ENCODE results near the gene AK3. TPM values are rescaled to one million over a fixed set of nuclear protein-coding genes. Genes with fewer than 3 reads are reported as not detected.
"Not testable (repeated sequence)": the region's sequence is repeated elsewhere in the genome, so short reads cannot be mapped to it uniquely, and the experiment has no call there.

Gene AK3
- polyA plus RNA-seq, 2 donors, result 36.0 to 39.0 TPM

DNA sequence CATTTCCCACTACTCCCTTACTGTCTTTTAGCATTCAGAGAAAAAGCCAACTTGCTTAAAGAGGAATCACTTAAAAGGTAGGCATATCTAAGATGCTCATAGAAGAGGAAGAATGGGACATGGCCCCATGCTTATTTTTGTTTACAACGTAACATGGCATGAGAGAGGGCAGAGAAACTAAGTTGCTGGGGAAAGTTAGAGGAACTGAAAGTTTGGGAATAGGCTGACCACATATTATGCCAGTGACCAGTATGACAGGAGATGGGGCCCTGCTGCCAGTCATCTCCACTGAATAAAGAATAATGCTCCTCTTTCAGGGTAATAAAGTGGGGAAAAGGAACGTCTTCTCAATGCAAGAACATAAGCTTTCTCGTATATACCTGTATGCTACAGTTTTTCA, 77.0 kb downstream of the AK3 start:
- 61 to 65% methylated on average over 3 of the region's 3 CpGs for WGBS, 2 donors
- Histone ChIP-seq H3K4me1 (ENCODE audit: control insufficient read depth in 2 of 2, insufficient read depth in 2 of 2, low read length in 1 of 2) (peaks cover 0 to 7% of the 10 kb centered on the region in 2 donors), H3K4me3 (ENCODE audit: low read depth in 1 of 2, low read length in 2 of 2) (peak overlapping the region in 1 of 2 donors; percentile 11), H3K36me3 (ENCODE audit: control insufficient read depth in 2 of 2, insufficient read depth in 2 of 2, low read length in 1 of 2) (no peaks in the 10 kb centered on the region), H3K9me3 (ENCODE audit: control insufficient read depth in 2 of 2, insufficient read depth in 1 of 2, low read depth in 1 of 2, low read length in 1 of 2) (no peaks in the 10 kb centered on the region), H3K27ac (ENCODE audit: low read depth in 2 of 2, low read length in 1 of 2) (no peak overlapping the region), H3K27me3 (ENCODE audit: control insufficient read depth in 1 of 2, insufficient read depth in 2 of 2, low read length in 2 of 2) (no peaks in the 10 kb centered on the region)

DNA sequence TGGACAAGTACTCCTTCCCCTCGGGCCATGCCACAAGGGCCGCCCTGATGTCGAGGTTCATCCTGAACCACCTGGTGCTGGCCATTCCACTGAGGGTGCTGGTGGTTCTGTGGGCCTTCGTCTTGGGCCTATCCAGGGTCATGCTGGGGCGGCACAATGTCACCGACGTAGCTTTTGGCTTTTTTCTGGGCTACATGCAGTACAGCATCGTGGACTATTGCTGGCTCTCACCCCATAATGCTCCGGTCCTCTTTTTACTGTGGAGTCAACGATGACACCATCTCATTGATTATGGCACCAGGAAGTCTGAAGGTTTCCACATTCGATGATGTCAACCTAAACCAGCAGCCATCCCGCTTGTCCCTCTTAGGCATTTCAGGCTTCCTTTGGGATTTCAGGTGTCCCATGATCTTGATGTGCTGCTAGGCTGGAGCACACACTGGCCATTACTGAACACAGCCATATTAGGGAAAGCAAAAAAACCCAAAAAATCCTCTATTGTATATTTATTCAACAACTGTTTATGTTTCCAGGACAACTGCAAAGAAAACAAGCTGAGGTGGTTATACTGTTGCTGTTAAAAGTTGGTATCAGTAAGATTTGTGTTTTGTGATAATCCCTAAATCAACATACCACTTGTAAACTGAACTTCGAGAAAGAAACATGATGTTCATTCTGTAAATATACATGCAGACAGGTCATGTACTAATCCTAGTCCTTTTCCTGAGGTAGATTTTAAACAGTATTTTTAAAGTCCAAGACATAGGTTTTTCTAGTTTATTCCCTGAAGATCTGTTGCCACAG, 77.8 kb downstream of the AK3 start:
- peak overlapping the region; percentile 91 to 92 for H3K27ac ChIP-seq (ENCODE audit: low read depth in 2 of 2, low read length in 1 of 2)
- H3K9me3 ChIP-seq (ENCODE audit: control insufficient read depth in 2 of 2, insufficient read depth in 1 of 2, low read depth in 1 of 2, low read length in 1 of 2), result no peaks in the 10 kb centered on the region
- peak overlapping the region; percentile 95 for H3K4me3 ChIP-seq (ENCODE audit: low read depth in 1 of 2, low read length in 2 of 2)
- peaks cover 0 to 7% of the 10 kb centered on the region in 2 donors for H3K4me1 ChIP-seq (ENCODE audit: control insufficient read depth in 2 of 2, insufficient read depth in 2 of 2, low read length in 1 of 2)
- H3K36me3 ChIP-seq (ENCODE audit: control insufficient read depth in 2 of 2, insufficient read depth in 2 of 2, low read length in 1 of 2), result no peaks in the 10 kb centered on the region
- WGBS, 2 donors, result 32 to 37% methylated on average over 13 of the region's 13 CpGs
- H3K27me3 ChIP-seq (ENCODE audit: control insufficient read depth in 1 of 2, insufficient read depth in 2 of 2, low read length in 2 of 2), result no peaks in the 10 kb centered on the region

GRCh38 chr9:4662108-4662988, 78.7 kb downstream of the AK3 start, which contains the start of gene PLPP6:
PLPP6 (plus strand) TSS chr9:4662294; CDS start chr9:4662376, 82 bp downstream.
- H3K9me3 ChIP-seq (ENCODE audit: control insufficient read depth in 2 of 2, insufficient read depth in 1 of 2, low read depth in 1 of 2, low read length in 1 of 2), result no peaks in the 10 kb centered on the region
- H3K27ac ChIP-seq (ENCODE audit: low read depth in 2 of 2, low read length in 1 of 2), result peak within 1 kb of the TSS; percentile 91 to 92
- H3K36me3 ChIP-seq (ENCODE audit: control insufficient read depth in 2 of 2, insufficient read depth in 2 of 2, low read length in 1 of 2), result no peaks in the 10 kb centered on the region
- H3K27me3 ChIP-seq (ENCODE audit: control insufficient read depth in 1 of 2, insufficient read depth in 2 of 2, low read length in 2 of 2), result no peaks in the 10 kb centered on the region
- H3K4me3 ChIP-seq (ENCODE audit: low read depth in 1 of 2, low read length in 2 of 2), result peak within 1 kb of the TSS; percentile 95
- 1 to 2% methylated on average over 64 to 70 of the region's 70 CpGs for WGBS, 2 donors
- peaks cover 0 to 7% of the 10 kb centered on the region in 2 donors for H3K4me1 ChIP-seq (ENCODE audit: control insufficient read depth in 2 of 2, insufficient read depth in 2 of 2, low read length in 1 of 2)

- Histone ChIP-seq H3K4me1 (ENCODE audit: control insufficient read depth in 2 of 2, insufficient read depth in 2 of 2, low read length in 1 of 2) (peaks cover 0 to 7% of the 10 kb centered on the region in 2 donors), H3K36me3 (ENCODE audit: control insufficient read depth in 2 of 2, insufficient read depth in 2 of 2, low read length in 1 of 2) (no peaks in the 10 kb centered on the region), H3K27ac (ENCODE audit: low read depth in 2 of 2, low read length in 1 of 2) (no peak overlapping the region), H3K4me3 (ENCODE audit: low read depth in 1 of 2, low read length in 2 of 2) (peak overlapping the region in 1 of 2 donors; percentile 95), H3K27me3 (ENCODE audit: control insufficient read depth in 1 of 2, insufficient read depth in 2 of 2, low read length in 2 of 2) (no peaks in the 10 kb centered on the region), H3K9me3 (ENCODE audit: control insufficient read depth in 2 of 2, insufficient read depth in 1 of 2, low read depth in 1 of 2, low read length in 1 of 2) (no peaks in the 10 kb centered on the region)
- 13 to 16% methylated on average over 5 of the region's 5 CpGs for WGBS, 2 donors
Observed at GRCh38 chr9:4661611-4662010, 79.4 kb downstream of the AK3 start.

DNA sequence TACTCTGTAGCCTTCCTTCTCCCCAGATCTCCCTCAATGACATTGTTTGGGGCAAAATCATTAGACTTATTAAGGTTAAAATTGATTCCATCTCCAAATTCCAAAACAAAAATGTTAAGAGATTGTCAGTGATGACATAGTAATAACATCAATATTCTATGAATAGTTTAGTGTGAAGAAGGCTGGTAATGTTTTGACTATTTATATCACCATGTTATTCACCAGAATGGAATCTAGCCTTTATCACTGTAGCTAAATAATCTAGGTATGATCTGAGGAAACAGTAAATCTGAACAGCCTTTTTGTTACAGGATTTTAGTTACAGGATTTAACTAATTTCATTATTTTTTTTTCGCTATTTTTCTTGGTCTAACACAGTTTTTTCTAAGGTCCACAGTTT, 79.8 kb downstream of the AK3 start:
- peaks cover 0 to 7% of the 10 kb centered on the region in 2 donors for H3K4me1 ChIP-seq (ENCODE audit: control insufficient read depth in 2 of 2, insufficient read depth in 2 of 2, low read length in 1 of 2)

DNA sequence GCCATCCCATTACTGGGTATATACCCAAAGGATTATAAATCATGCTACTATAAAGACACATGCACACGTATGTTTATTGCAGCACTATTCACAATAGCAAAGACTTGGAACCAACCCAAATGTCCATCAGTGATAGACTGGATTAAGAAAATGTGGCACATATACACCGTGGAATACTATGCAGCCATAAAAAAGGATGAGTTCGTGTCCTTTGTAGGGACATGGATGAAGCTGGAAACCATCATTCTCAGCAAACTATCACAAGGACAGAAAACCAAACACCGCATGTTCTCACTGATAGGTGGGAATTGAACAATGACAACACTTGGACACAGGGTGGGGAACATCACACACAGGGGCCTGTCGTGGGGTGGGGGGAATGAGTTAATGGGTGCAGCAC, 80.3 kb downstream of the AK3 start:
- H3K27ac ChIP-seq (ENCODE audit: low read depth in 2 of 2, low read length in 1 of 2), result not testable (repeated sequence)
- 94 to 98% methylated on average over 4 of the region's 5 CpGs for WGBS, 2 donors

More for the DNA sequence above, 79.8 kb downstream of the AK3 start:
- WGBS, 2 donors, result 89 to 95% methylated on average over 1 of the region's 1 CpG
- no peak overlapping the region for H3K4me3 ChIP-seq (ENCODE audit: low read depth in 1 of 2, low read length in 2 of 2)
- H3K36me3 ChIP-seq (ENCODE audit: control insufficient read depth in 2 of 2, insufficient read depth in 2 of 2, low read length in 1 of 2), result no peaks in the 10 kb centered on the region
- no peak overlapping the region for H3K27ac ChIP-seq (ENCODE audit: low read depth in 2 of 2, low read length in 1 of 2)
- H3K27me3 ChIP-seq (ENCODE audit: control insufficient read depth in 1 of 2, insufficient read depth in 2 of 2, low read length in 2 of 2), result no peaks in the 10 kb centered on the region
- H3K9me3 ChIP-seq (ENCODE audit: control insufficient read depth in 2 of 2, insufficient read depth in 1 of 2, low read depth in 1 of 2, low read length in 1 of 2), result no peaks in the 10 kb centered on the region

More for the DNA sequence above, 80.3 kb downstream of the AK3 start:
- H3K36me3 ChIP-seq (ENCODE audit: control insufficient read depth in 2 of 2, insufficient read depth in 2 of 2, low read length in 1 of 2); H3K4me1 ChIP-seq (ENCODE audit: control insufficient read depth in 2 of 2, insufficient read depth in 2 of 2, low read length in 1 of 2); H3K9me3 ChIP-seq (ENCODE audit: control insufficient read depth in 2 of 2, insufficient read depth in 1 of 2, low read depth in 1 of 2, low read length in 1 of 2); H3K4me3 ChIP-seq (ENCODE audit: low read depth in 1 of 2, low read length in 2 of 2); H3K27me3 ChIP-seq (ENCODE audit: control insufficient read depth in 1 of 2, insufficient read depth in 2 of 2, low read length in 2 of 2): not testable (repeated sequence)

Other genes starting within 250 kb of the AK3 start
- gene PLPP6, start 78.9 kb downstream of the AK3 start, polyA plus RNA-seq, result 1 to 10 TPM; 5.1 to 6.4 TPM
- 1 to 10 TPM; 1.4 to 2.8 TPM for gene SPATA6L, start 74.7 kb downstream of the AK3 start, polyA plus RNA-seq
- 1 to 10 TPM; 6.1 to 9.5 TPM for gene CDC37L1, start 61.6 kb downstream of the AK3 start, polyA plus RNA-seq
- gene RCL1, start 51.7 kb upstream of the AK3 start, polyA plus RNA-seq, result 10 to 100 TPM in 1 of 2 donors, 1 to 10 TPM in 1; 8.5 to 10.8 TPM
- gene JAK2, start 244.1 kb upstream of the AK3 start, polyA plus RNA-seq, result 1 to 10 TPM; 3.9 to 6.0 TPM